Upper lobe of left lung (tissue), 6 donors: ENCODE data around the gene MUC16. TPM values are rescaled to one million over a fixed set of nuclear protein-coding genes. Genes with fewer than 3 reads are reported as not detected.

Source experiments
- ATAC-seq, 2 donors: fragments of 200-7000 bp; cut with Tn5 transposase; one replicate each; pipeline ENCODE4 v1.9.1; 2022; ENCODE audit warnings: mild to moderate bottlenecking in 2 of 2, moderate library complexity in 2 of 2; ENCODE audit not compliant: low FRiP score in 2 of 2
- DNase-seq, 2 donors: peaks; one replicate each; pipeline ENCODE4 v3.0.0-alpha.2; 2019 to 2020
- H3K27ac ChIP-seq, 4 donors: fragments of 200-600 bp; sonication (generic); one replicate each; pipeline ENCODE4 v1.5.1; 2016 to 2019
- H3K27me3 ChIP-seq, 4 donors: fragments of 200-600 bp; sonication (generic); one replicate each; pipeline ENCODE4 v1.5.1; 2017 to 2019
- H3K36me3 ChIP-seq, 4 donors: fragments of 200-600 bp; sonication (generic); one replicate each; pipeline ENCODE4 v1.5.1; 2016 to 2019
- H3K4me1 ChIP-seq, 4 donors: fragments of 200-600 bp; sonication (generic); one replicate each; pipeline ENCODE4 v1.5.1; 2018 to 2019
- H3K4me3 ChIP-seq, 4 donors: fragments of 200-600 bp; sonication (generic); one replicate each; pipeline ENCODE4 v1.5.1; 2017 to 2019; ENCODE audit warnings: mild to moderate bottlenecking in 2 of 4, moderate library complexity in 1 of 4
- H3K9me3 ChIP-seq, 4 donors: fragments of 200-600 bp; sonication (generic); one replicate each; pipeline ENCODE4 v1.5.1; 2018 to 2019
- EP300 ChIP-seq, 4 donors: sonication (generic); formaldehyde crosslinking; IDR thresholded peaks; one replicate each; pipeline ENCODE4 v1.5.1; 2017; ENCODE audit warnings: antibody characterized with exemption in 4 of 4, control low read depth in 2 of 4
- POLR2A ChIP-seq, 4 donors: fragments of 450-650 bp; IDR thresholded peaks; one replicate each; pipeline ENCODE4 v1.5.1; 2016 to 2017; ENCODE audit warnings: antibody characterized with exemption in 4 of 4, mild to moderate bottlenecking in 2 of 4
- POLR2AphosphoS5 ChIP-seq, 2 donors: sonication (generic); formaldehyde crosslinking; IDR thresholded peaks; one replicate each; pipeline ENCODE4 v1.5.1; 2017; ENCODE audit warnings: antibody characterized with exemption in 2 of 2
- WGBS, 2 donors: methylation state at CpG; one replicate each; pipeline ENCODE4 v1.1.5; 2017 to 2018; 5-methylcytosine and 5-hydroxymethylcytosine counted together
- total RNA-seq, 6 donors: library from RNA; depleted of rRNA in 4 of 6; stranded (reverse); fragments of >200 nt in 4 of 6; gene quantifications; one replicate each; pipeline versions ENCODE4 v1.1.0 to v1.2.1, GENCODE V29; 2016 to 2021
- TF ChIP-seq, protein P1 (sequence below), 6 experiments: fragments of 450-650 bp in 4 of 6; fragments of 200-600 bp in 2 of 6; sonication (generic) in 2 of 6; IDR thresholded peaks; one replicate each; pipeline ENCODE4 v1.5.1; 2016 to 2019; ENCODE audit warnings: antibody characterized with exemption in 6 of 6
- donor health status: DM: no; HTN: no; CAD: no; lungs with moderate emphysema.
- donor health status: DM: no; HTN: yes; CAD: no; lungs with severe emphysema.

The MUC16 gene
- total RNA-seq, 6 donors from 2014 or later: 0.15 to 24.7 (median 0.82) TPM

DNA sequence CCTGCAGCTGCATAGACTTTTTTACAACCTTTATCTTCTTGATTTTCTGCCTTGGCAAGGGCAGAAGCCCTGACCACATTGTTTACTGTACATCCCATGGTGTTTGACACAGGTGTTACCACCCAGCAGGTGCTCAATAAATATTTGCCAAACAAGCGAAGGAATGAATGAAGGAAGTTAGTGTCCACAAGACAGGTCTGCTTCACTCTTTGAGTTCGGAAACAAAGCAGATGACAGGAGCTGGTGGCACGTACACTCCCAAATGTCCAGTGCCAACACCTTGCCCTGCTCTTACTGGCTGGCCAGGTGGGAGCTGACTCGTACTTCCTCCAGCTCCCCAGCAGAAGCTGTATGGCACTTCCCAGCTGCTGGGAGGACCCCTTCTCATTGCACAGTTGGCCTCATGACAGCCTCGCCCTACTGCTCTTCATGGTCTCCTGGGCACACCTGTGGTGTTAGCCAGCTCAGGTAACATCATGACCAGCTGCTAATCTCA lies 22.0 kb upstream of the MUC16 start:
- Histone ChIP-seq H3K4me1 (no peaks in the 10 kb centered on the region), H3K27me3 (no peaks in the 10 kb centered on the region), H3K9me3 (no peaks in the 10 kb centered on the region), H3K4me3 (no peak overlapping the region), H3K27ac (no peak overlapping the region), H3K36me3 (no peaks in the 10 kb centered on the region)
- TF ChIP-seq, protein P1, sequence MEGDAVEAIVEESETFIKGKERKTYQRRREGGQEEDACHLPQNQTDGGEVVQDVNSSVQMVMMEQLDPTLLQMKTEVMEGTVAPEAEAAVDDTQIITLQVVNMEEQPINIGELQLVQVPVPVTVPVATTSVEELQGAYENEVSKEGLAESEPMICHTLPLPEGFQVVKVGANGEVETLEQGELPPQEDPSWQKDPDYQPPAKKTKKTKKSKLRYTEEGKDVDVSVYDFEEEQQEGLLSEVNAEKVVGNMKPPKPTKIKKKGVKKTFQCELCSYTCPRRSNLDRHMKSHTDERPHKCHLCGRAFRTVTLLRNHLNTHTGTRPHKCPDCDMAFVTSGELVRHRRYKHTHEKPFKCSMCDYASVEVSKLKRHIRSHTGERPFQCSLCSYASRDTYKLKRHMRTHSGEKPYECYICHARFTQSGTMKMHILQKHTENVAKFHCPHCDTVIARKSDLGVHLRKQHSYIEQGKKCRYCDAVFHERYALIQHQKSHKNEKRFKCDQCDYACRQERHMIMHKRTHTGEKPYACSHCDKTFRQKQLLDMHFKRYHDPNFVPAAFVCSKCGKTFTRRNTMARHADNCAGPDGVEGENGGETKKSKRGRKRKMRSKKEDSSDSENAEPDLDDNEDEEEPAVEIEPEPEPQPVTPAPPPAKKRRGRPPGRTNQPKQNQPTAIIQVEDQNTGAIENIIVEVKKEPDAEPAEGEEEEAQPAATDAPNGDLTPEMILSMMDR (IDR thresholded peaks at IDR 0.05): no peak
- TF ChIP-seq EP300 (IDR thresholded peaks at IDR 0.05): no peak
- TF ChIP-seq POLR2A (IDR thresholded peaks at IDR 0.05): no peak
- TF ChIP-seq POLR2AphosphoS5 (IDR thresholded peaks at IDR 0.05): no peak
- 63 to 78% methylated on average over 3 to 5 of the region's 5 CpGs for WGBS, 2 donors
- no peak for DNase-seq
- ATAC-seq: no peak

DNA sequence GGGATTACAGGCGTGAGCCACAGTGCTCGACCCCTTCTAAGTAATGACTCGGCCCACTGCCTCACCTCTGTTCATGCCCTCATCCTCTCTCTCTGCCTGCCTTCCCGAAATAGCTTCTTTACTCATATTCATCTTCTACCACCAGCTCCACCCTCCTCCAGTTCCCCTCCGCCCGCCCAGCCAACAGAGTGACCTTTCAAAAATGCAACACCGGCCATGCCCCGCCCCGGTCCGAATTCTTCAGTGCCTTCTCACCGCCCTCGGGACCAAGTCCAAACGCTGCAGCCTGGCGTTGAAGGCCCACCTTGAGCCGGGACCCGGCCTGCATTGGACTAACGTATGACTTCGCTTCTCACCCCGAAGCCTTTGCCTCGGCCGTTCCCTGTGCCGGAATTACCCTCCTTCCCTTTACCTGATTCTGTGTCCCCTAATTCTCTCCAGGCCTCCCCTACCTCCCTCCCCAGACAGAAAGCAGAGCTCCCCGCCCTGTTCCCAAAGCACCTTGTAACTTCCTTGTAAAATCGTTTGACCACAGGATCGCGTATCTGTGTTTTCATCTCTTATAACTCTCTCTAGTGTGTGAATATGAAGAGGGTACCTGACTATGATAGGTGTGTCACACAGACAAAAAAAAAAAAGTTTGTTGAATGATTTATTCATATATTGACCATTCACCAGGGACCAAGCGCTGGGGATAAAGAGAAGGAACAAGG lies 8.1 kb upstream of the MUC16 start:
- TF ChIP-seq POLR2AphosphoS5 (IDR thresholded peaks at IDR 0.05) (no peak), POLR2A (IDR thresholded peaks at IDR 0.05) (no peak), EP300 (IDR thresholded peaks at IDR 0.05) (no peak)
- TF ChIP-seq, protein P1 (IDR thresholded peaks at IDR 0.05): no peak
- H3K9me3 ChIP-seq: no peaks in the 10 kb centered on the region
- no peak for ATAC-seq
- H3K4me1 ChIP-seq: no peaks in the 10 kb centered on the region
- no peak for DNase-seq
- 81 to 86% methylated on average over 27 of the region's 27 CpGs for WGBS, 2 donors
- H3K27ac ChIP-seq: no peak overlapping the region
- H3K36me3 ChIP-seq: no peaks in the 10 kb centered on the region
- no peak overlapping the region for H3K4me3 ChIP-seq
- H3K27me3 ChIP-seq: no peaks in the 10 kb centered on the region

DNA sequence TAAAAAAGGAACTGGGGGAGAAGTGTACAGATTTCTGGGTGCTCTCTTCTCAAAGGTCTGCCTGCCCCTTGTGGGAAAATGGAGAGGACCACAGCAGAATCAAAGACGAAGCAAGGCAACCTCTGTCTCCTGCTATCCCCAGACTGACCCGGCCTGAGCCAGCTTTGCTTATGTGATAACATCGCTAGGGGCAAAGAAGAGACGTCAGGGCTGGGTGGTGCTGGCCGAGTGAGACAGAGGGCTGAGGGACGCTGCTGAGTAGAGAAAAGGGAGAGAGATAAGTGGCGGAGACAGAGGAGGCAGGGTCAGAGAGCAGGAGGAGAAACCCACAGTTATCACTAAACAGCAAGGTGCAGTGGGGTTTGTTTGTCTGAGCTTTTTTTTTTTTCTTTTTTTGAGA lies 4.6 kb upstream of the MUC16 start:
- TF ChIP-seq, protein P1 (IDR thresholded peaks at IDR 0.05): no peak
- TF ChIP-seq EP300 (IDR thresholded peaks at IDR 0.05) (no peak), POLR2A (IDR thresholded peaks at IDR 0.05) (no peak), POLR2AphosphoS5 (IDR thresholded peaks at IDR 0.05) (no peak)
- H3K4me1 ChIP-seq: no peaks in the 10 kb centered on the region
- ATAC-seq (no peak), DNase-seq (no peak)
- no peaks in the 10 kb centered on the region for H3K36me3 ChIP-seq
- H3K27ac ChIP-seq: no peak overlapping the region
- no peak overlapping the region for H3K4me3 ChIP-seq
- WGBS, 2 donors: 15 to 33% methylated on average over 7 of the region's 7 CpGs
- no peaks in the 10 kb centered on the region for H3K27me3 ChIP-seq
- H3K9me3 ChIP-seq: no peaks in the 10 kb centered on the region

DNA sequence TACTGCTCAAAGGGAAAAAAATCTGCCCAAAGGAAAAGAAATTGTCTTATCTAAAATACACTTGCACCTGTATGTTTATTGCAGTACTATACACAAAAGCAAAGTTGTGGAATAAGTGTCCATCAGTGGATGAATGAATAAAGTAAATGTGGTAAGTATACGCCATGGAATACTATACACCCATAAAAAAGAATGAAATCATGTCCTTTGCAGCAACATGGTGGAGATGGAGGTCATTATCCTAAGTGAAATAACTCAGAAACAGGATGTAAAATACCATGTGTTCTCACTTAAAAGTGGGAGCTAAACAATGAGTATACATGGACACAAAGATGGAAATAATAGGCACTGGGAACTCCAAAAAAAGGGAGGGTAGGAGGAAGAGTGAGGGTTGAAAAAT lies 3.8 kb upstream of the MUC16 start:
- H3K4me3 ChIP-seq: no peak overlapping the region
- ATAC-seq (no peak), DNase-seq (no peak)
- no peak overlapping the region for H3K27ac ChIP-seq
- no peaks in the 10 kb centered on the region for H3K9me3 ChIP-seq
- WGBS, 2 donors: 91% methylated on average over 1 of the region's 1 CpG
- no peaks in the 10 kb centered on the region for H3K27me3 ChIP-seq
- TF ChIP-seq EP300 (IDR thresholded peaks at IDR 0.05) (no peak), POLR2A (IDR thresholded peaks at IDR 0.05) (no peak), POLR2AphosphoS5 (IDR thresholded peaks at IDR 0.05) (no peak)
- TF ChIP-seq, protein P1 (IDR thresholded peaks at IDR 0.05): no peak
- no peaks in the 10 kb centered on the region for H3K4me1 ChIP-seq
- H3K36me3 ChIP-seq: no peaks in the 10 kb centered on the region

DNA sequence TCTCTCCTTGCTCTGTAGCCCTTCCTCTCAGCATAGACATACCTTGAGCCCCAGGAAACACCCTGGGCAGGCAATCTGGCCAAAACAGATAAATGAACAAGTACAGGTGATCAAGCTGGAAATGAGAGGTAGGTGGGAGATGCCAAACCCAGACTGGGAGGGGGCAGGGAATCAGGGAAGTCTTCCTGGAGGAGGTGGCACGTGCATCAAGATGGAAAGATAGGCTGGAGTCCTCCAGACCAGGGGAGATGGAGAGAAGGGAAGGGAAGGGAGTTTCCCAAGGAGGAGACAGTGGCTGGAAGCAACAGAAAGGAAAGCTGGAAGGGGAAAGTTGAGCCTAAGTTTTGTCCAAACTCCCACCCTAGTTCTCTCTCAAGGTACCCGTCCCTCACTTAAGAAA lies 1.7 kb upstream of the MUC16 start:
- TF ChIP-seq EP300 (IDR thresholded peaks at IDR 0.05): no peak
- TF ChIP-seq, protein P1 (IDR thresholded peaks at IDR 0.05): no peak
- no peak for TF ChIP-seq POLR2A (IDR thresholded peaks at IDR 0.05)
- no peak for TF ChIP-seq POLR2AphosphoS5 (IDR thresholded peaks at IDR 0.05)
- no peak for DNase-seq
- 75 to 83% methylated on average over 2 of the region's 2 CpGs for WGBS, 2 donors
- Histone ChIP-seq H3K27me3 (no peaks in the 10 kb centered on the region), H3K27ac (no peak overlapping the region), H3K36me3 (no peaks in the 10 kb centered on the region), H3K4me3 (no peak overlapping the region), H3K9me3 (no peaks in the 10 kb centered on the region), H3K4me1 (no peaks in the 10 kb centered on the region)
- ATAC-seq: no peak
